ENCODE results near the gene SLC37A1.
A peak's percentile ranks its signal among the peaks of the same experiment; 100 is the strongest.
"Not testable (repeated sequence)": the region's sequence is repeated elsewhere in the genome, so short reads cannot be mapped to it uniquely, and the experiment has no call there.

Gene SLC37A1

GRCh38 chr21:42621819-42622177 lies 108.1 kb downstream of the SLC37A1 start:
- DNase-seq, result peak in 1 of 14 donors; percentile 8

- DNase-seq, result no peak
Measured at GRCh38 chr21:42622284-42622683, 108.6 kb downstream of the SLC37A1 start.

- DNase-seq, result no peak
Measured at GRCh38 chr21:42623694-42624093, 110.0 kb downstream of the SLC37A1 start.

GRCh38 chr21:42624095-42624790 lies 110.6 kb downstream of the SLC37A1 start:
- no peak for DNase-seq

GRCh38 chr21:42624936-42625335 lies 111.3 kb downstream of the SLC37A1 start:
- no peak for DNase-seq

- DNase-seq, result no peak
Measured at GRCh38 chr21:42626171-42626570, 112.5 kb downstream of the SLC37A1 start.

GRCh38 chr21:42627527-42628289 lies 114.1 kb downstream of the SLC37A1 start:
- DNase-seq, result no peak

- DNase-seq, result not testable (repeated sequence)
Measured at GRCh38 chr21:42628466-42629061, 114.9 kb downstream of the SLC37A1 start.

GRCh38 chr21:42629933-42630589 lies 116.4 kb downstream of the SLC37A1 start:
- DNase-seq, result no peak

GRCh38 chr21:42630626-42631025 lies 117.0 kb downstream of the SLC37A1 start:
- no peak for DNase-seq
